Natural killer cell treated with Interleukin-12 subunit alpha and Interleukin-12 subunit beta and Interleukin-15 and Interleukin-18, amount 100 ng/mL, for 72 hours (primary cell): ENCODE measurements around the gene KMT2E. TPM values are rescaled to one million over a fixed set of nuclear protein-coding genes. Genes with fewer than 3 reads are reported as not detected.
A peak's percentile ranks its signal among the peaks of the same experiment; 100 is the strongest.
"Not testable (repeated sequence)": the region's sequence is repeated elsewhere in the genome, so short reads cannot be mapped to it uniquely, and the experiment has no call there.

Experiments used
- ATAC-seq, 2 donors: fragments of 150-1000 bp; cut with Tn5 transposase in 1 of 2; sonication (Bioruptor Pico), chemical (Tn5 transposase) in 1 of 2; 2 replicates each; pipeline ENCODE4 v1.10.0; 2021
- DNase-seq: peaks from one replicate; pipeline ENCODE4 v3.0.0; 2022; ENCODE audit warnings: low spot score
- H3K27ac Mint-ChIP-seq, 2 donors: 1 replicate in 1 of 2; 2 replicates in 1 of 2; pipeline ENCODE4 v1.8.0; 2022; ENCODE audit warnings: mixed read lengths in 2 of 2, mild to moderate bottlenecking in 1 of 2, moderate library complexity in 1 of 2
- H3K27me3 Mint-ChIP-seq, 2 donors: 1 replicate in 1 of 2; 2 replicates in 1 of 2; pipeline ENCODE4 v1.8.0; 2022; ENCODE audit warnings: mixed read lengths in 2 of 2
- H3K36me3 Mint-ChIP-seq: one replicate; pipeline ENCODE4 v1.8.0; 2022; ENCODE audit warnings: mixed read lengths
- H3K4me1 Mint-ChIP-seq, 2 donors: 1 replicate in 1 of 2; 2 replicates in 1 of 2; pipeline ENCODE4 v1.8.0; 2022; ENCODE audit warnings: low read depth in 2 of 2, mixed read lengths in 2 of 2, mild to moderate bottlenecking in 1 of 2
- H3K4me3 Mint-ChIP-seq: one replicate; pipeline ENCODE4 v1.8.0; 2022; ENCODE audit warnings: mixed read lengths
- H3K9me3 Mint-ChIP-seq: 2 replicates; pipeline ENCODE4 v1.8.0; 2022; ENCODE audit warnings: mixed read lengths
- total RNA-seq, 2 donors: library from RNA; stranded (reverse); gene quantifications; one replicate each; pipeline ENCODE4 v1.2.3, GENCODE V29; 2022

The KMT2E gene
- total RNA-seq, 2 donors from 2014 or later = 152 to 172 TPM

DNA sequence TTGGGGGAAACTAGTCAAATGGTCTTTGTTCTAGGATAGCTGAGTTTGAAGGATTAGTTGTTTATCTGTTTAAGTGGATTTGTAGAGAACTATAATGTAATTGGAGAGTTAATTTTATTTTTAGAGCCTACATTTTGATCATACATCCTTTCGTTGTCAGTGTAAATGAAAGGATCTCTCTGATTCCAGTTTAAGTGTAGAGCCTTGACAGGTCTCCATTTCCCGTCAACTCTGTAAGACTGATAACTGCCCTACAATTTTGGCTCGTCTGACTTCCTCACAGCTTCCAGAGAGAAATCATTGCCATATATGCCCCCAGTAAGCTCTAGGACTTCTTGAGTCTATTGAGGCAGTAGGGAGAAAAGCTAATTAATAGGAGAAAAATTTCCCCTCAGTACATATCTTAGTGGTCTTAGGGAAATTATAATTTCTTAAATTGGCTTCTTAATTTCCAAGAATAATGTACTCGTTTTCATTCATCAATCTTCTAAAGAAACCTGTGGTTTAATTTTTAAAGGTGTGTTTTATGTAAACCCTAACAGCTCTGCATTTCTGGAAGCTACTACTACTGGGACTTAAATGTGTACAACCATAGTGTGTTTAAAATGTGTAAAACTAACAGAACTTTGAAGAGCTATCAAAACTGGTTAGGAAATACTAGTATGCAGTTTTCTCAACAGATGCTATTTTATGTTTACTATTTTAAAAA lies 3.8 kb downstream of the KMT2E start:
- Mint-ChIP-seq H3K27me3 (no peaks in the 10 kb centered on the region), H3K27ac (peak overlapping the region; percentile 100), H3K9me3 (no peaks in the 10 kb centered on the region), H3K4me3 (peak overlapping the region; percentile 98), H3K36me3 (peaks cover 18% of the 10 kb centered on the region), H3K4me1 (peaks cover 45 to 50% of the 10 kb centered on the region in 2 donors)
- DNase-seq = no peak
- no peak for ATAC-seq

DNA sequence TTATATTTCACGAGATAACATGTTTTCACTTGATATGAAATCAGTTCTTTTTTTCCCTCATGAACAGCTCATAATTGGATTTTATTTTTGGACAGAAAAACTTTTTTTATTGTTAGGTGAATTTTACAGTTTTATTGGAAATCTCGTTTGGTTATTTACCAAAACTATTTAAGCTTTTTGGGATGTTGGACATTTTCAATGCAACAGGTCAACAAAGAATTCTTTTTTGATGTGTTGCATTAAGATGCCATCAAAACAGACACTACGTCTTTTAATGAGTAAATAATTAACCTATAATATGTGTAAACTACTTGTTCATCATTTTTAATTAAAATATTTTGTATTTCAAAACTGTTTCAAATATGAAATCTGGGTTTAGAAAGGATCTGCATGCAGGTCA lies 5.3 kb downstream of the KMT2E start:
- Mint-ChIP-seq H3K4me3 (peak overlapping the region; percentile 80), H3K36me3 (peaks cover 18% of the 10 kb centered on the region), H3K27me3 (no peaks in the 10 kb centered on the region), H3K27ac (peak overlapping the region; percentile 72 to 88), H3K9me3 (no peaks in the 10 kb centered on the region), H3K4me1 (peaks cover 43 to 51% of the 10 kb centered on the region in 2 donors)
- ATAC-seq = no peak
- no peak for DNase-seq

DNA sequence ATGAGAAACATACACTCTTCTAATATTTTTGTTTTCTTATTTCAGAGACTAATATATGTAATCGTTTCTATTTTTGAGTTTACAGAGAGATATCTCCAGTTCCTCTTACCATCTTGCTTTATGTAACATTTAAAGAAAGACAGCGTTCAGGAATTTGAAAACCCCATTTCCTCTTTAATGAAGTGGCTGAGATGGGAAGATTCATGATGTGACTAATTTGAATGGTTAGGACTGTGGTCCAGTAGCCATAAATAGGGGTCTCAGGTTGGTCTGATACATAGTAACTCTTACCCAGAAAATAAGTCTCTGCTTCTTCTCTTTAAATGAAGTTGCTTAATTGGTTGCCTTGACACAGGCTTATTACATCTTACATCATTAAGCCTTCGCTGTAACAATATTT lies 6.9 kb downstream of the KMT2E start:
- DNase-seq (no peak), ATAC-seq (peak in 1 of 2 donors; percentile 53)
- H3K27ac Mint-ChIP-seq = peak overlapping the region; percentile 72 to 82
- H3K4me1 Mint-ChIP-seq = peaks cover 53 to 68% of the 10 kb centered on the region in 2 donors
- no peaks in the 10 kb centered on the region for H3K9me3 Mint-ChIP-seq
- H3K27me3 Mint-ChIP-seq = no peaks in the 10 kb centered on the region
- peaks cover 6% of the 10 kb centered on the region for H3K36me3 Mint-ChIP-seq
- H3K4me3 Mint-ChIP-seq = peak overlapping the region; percentile 63

DNA sequence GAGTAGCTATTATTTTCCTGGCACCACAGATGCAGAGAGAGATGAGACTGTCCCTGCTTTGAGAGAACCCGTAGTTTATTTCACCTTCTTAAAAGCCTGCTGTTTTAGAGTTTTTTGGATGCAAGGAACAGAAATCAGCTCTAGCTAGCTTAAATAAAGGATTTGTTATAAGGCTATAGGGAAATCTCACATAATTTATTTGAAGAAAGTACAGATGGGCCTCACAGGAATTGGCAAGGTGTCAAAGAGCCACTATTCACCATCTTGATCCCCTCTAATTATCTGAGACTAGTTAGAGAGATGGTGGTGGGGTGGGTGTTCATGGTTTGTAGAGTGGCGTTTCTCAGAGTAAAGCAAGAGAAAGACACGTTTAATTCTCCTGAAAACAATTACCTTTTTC lies 7.3 kb downstream of the KMT2E start:
- ATAC-seq (no peak), DNase-seq (no peak)
- Mint-ChIP-seq H3K9me3 (no peaks in the 10 kb centered on the region), H3K4me3 (peak overlapping the region; percentile 63), H3K4me1 (peaks cover 55 to 68% of the 10 kb centered on the region in 2 donors), H3K27me3 (no peaks in the 10 kb centered on the region), H3K27ac (peak overlapping the region; percentile 72 to 82), H3K36me3 (peaks cover 6% of the 10 kb centered on the region)

DNA sequence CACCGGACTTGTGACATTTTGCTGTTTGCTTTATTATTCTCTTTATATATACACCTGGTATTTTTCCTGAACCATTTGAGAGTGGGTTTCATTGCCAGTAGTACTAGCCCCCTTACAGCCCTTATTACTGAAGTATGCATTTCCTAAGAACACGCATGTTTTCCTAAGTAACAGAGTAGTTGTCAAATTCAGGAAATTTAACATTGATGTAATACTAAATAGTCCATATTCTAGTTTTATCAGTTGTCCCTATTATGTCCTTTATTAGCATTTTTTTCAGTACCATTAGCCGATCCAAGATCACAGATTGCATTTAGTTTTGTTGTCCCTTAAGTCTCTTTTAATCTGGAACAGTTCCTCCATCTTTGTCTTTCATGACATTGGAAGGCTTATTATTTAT lies 8.0 kb downstream of the KMT2E start:
- peak overlapping the region; percentile 70 to 72 for H3K27ac Mint-ChIP-seq
- peak overlapping the region; percentile 16 for H3K4me3 Mint-ChIP-seq
- H3K4me1 Mint-ChIP-seq = peaks cover 55 to 66% of the 10 kb centered on the region in 2 donors
- no peak for DNase-seq
- H3K36me3 Mint-ChIP-seq = peaks cover 6% of the 10 kb centered on the region
- ATAC-seq = no peak
- no peaks in the 10 kb centered on the region for H3K27me3 Mint-ChIP-seq
- no peaks in the 10 kb centered on the region for H3K9me3 Mint-ChIP-seq

DNA sequence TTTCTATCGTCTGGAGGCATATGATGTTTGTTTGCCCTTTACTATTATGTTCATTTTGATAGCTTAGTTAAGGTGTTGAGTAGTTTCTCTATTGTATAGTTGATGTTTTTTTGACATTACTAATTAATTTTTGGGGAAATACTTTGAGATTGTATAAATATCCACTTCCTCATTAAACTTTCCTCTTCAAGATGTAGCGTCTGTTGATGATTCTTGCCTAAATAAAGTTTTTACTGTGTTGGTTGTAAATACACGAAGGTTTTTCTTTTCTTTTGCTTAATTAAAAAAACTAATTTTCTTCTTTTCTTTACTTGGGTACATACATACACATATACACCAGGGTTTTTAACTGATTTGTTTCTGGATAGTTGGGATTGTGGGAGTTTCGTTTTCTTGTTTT lies 8.5 kb downstream of the KMT2E start:
- H3K9me3 Mint-ChIP-seq = no peaks in the 10 kb centered on the region
- H3K36me3 Mint-ChIP-seq = peaks cover 2% of the 10 kb centered on the region
- H3K27me3 Mint-ChIP-seq = no peaks in the 10 kb centered on the region
- DNase-seq = no peak
- H3K4me3 Mint-ChIP-seq = peak overlapping the region; percentile 16
- H3K4me1 Mint-ChIP-seq = peaks cover 50 to 61% of the 10 kb centered on the region in 2 donors
- no peak for ATAC-seq
- peak overlapping the region; percentile 70 to 72 for H3K27ac Mint-ChIP-seq

DNA sequence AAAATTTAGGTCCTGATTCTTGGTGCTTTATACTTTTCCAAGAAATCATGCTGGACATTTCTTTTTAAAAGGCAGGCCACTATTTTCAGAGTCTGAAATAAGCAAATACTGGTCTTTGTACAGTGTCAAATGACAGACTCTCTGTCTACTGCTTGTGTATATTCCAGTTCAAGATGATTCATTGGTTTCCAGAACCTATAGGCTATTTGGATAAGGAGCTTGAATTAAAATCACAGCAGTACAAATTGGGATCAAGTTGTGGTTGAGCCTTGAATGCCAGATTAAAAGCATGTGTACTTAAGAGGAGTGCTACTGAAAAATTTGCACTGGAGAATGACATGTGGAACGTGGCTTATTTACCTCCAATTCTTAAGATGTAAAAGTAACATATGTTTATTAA lies 10.7 kb downstream of the KMT2E start:
- H3K36me3 Mint-ChIP-seq = no peaks in the 10 kb centered on the region
- peak overlapping the region; percentile 54 to 59 for H3K27ac Mint-ChIP-seq
- H3K9me3 Mint-ChIP-seq = peaks cover 3% of the 10 kb centered on the region
- DNase-seq (no peak), ATAC-seq (no peak)
- peak overlapping the region; percentile 45 for H3K4me3 Mint-ChIP-seq
- peaks cover 56 to 69% of the 10 kb centered on the region in 2 donors for H3K4me1 Mint-ChIP-seq
- H3K27me3 Mint-ChIP-seq = no peaks in the 10 kb centered on the region

DNA sequence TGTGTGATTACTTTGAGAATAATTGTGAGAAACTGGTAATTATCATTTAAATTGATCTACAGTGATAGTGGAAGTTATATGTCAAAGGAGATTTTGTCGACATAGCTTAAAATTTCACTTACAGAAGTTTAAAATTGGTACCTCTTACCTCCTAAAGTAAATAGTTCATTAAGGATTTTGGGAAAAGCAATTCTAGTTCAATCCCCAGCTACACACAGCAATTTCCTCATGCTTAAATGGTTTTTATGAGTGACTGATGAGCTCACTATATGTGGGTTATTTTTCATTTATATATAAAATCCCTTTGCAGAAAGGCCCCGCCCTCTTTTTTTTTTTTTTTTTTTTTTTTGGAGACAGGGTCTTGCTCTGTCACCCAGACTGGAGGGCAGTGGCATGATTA lies 12.7 kb downstream of the KMT2E start:
- Mint-ChIP-seq H3K27me3 (no peaks in the 10 kb centered on the region), H3K27ac (peak overlapping the region; percentile 35 to 59), H3K4me3 (no peak overlapping the region), H3K9me3 (peaks cover 3% of the 10 kb centered on the region), H3K36me3 (no peaks in the 10 kb centered on the region), H3K4me1 (peaks cover 55 to 71% of the 10 kb centered on the region in 2 donors)
- DNase-seq (no peak), ATAC-seq (no peak)

DNA sequence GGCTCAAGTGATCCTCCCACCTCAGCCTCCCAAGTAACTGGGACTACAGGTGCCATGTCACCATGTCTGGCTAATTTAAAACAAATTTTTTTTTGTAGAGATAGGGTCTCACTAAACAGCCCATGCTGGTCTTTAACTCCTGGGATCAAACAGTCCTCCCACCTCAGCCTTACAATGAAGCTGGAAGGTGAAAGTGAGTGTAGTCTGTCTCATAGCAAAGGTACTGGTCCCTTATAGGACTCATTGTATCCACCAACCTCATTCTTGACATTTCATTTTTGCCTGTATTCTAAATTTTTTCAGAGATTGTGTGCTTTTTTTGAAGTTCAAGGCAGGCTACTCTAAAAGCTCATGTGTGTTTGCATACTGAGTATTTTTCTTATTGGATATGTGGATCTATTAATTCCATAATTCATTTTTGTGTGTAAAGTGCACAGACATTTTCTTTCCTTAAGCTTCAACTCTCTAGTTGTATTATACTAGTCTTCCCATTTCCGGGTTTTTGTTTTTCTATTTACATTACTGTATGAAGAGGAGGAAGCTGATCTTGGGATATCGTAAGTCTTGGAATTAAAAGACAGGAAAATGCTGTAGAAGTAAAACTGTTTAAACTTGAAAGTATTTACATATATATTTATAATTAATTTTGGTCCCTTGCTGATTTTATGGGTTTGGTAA lies 13.3 kb downstream of the KMT2E start:
- Mint-ChIP-seq H3K9me3 (peaks cover 3% of the 10 kb centered on the region), H3K27ac (no peak overlapping the region), H3K4me3 (no peak overlapping the region), H3K27me3 (no peaks in the 10 kb centered on the region), H3K36me3 (no peaks in the 10 kb centered on the region), H3K4me1 (peaks cover 50 to 66% of the 10 kb centered on the region in 2 donors)
- ATAC-seq (no peak), DNase-seq (no peak)

DNA sequence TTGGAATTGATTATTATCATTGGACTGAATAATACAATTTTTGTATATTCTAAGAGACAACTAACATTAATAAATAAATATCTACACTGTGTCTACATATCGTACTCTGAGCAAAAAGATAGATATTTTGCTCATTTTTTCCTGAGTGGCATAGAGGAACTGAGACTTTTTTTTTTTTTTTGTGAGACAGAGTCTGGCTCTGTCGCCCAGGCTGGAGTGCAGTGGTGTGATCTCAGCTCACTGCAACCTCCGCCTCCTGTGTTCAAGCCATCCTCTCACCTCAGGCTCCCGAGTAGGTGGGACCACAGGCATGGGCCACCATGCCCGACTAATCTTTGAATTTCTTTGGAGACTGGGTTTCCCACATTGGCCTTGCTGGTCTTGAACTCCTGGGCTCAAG lies 14.0 kb downstream of the KMT2E start:
- no peak for ATAC-seq
- H3K36me3 Mint-ChIP-seq = no peaks in the 10 kb centered on the region
- H3K4me1 Mint-ChIP-seq = peaks cover 51 to 63% of the 10 kb centered on the region in 2 donors
- no peak overlapping the region for H3K27ac Mint-ChIP-seq
- no peak for DNase-seq
- no peaks in the 10 kb centered on the region for H3K27me3 Mint-ChIP-seq
- peaks cover 3% of the 10 kb centered on the region for H3K9me3 Mint-ChIP-seq
- no peak overlapping the region for H3K4me3 Mint-ChIP-seq

DNA sequence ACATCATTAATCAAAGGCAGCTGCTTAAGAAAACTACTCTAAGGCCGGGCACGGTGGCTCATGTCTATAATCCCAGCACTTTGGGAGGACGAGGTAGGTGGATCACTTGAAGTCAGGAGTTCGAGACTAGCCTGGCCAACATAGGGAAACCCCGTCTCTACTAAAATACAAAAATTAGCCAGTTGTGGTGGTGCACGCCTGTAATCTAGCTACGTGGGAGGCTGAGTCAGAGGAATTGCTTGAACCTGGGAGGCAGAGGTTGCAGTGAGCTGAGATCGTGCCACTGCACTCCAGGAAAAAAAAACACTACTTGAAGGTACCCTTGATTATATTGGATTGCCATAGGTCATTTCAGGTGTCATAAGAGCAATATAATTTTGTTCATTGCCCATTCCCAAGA lies 14.9 kb downstream of the KMT2E start:
- not testable (repeated sequence) for ATAC-seq, H3K4me3 Mint-ChIP-seq, H3K9me3 Mint-ChIP-seq, DNase-seq, H3K27me3 Mint-ChIP-seq, H3K36me3 Mint-ChIP-seq
- Mint-ChIP-seq H3K27ac (peak overlapping the region; percentile 2 to 5), H3K4me1 (peaks cover 52 to 63% of the 10 kb centered on the region in 2 donors)

DNA sequence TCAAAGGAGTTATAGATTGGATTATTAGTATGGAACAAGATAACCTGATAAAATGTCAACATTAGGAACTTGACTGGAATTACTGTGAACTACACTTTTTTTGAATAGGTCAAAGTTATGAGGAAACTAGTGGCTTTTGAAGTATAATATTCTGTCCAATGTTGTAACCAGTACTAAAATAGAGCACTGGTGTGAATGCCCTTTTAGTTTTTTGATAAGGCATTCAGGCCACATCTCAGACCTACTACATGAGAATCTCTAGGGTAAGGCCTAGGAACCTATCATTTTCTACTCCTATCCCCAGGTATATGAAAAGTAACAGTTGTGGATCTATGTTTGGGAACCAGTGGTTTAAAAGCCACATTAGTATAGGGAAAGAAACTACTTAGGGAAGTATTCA lies 16.4 kb downstream of the KMT2E start:
- H3K9me3 Mint-ChIP-seq = peaks cover 3% of the 10 kb centered on the region
- ATAC-seq = no peak
- H3K4me1 Mint-ChIP-seq = peaks cover 52 to 56% of the 10 kb centered on the region in 2 donors
- no peak for DNase-seq
- H3K27me3 Mint-ChIP-seq = no peaks in the 10 kb centered on the region
- H3K36me3 Mint-ChIP-seq = no peaks in the 10 kb centered on the region
- H3K4me3 Mint-ChIP-seq = peak overlapping the region; percentile 7
- peak overlapping the region; percentile 5 to 40 for H3K27ac Mint-ChIP-seq

DNA sequence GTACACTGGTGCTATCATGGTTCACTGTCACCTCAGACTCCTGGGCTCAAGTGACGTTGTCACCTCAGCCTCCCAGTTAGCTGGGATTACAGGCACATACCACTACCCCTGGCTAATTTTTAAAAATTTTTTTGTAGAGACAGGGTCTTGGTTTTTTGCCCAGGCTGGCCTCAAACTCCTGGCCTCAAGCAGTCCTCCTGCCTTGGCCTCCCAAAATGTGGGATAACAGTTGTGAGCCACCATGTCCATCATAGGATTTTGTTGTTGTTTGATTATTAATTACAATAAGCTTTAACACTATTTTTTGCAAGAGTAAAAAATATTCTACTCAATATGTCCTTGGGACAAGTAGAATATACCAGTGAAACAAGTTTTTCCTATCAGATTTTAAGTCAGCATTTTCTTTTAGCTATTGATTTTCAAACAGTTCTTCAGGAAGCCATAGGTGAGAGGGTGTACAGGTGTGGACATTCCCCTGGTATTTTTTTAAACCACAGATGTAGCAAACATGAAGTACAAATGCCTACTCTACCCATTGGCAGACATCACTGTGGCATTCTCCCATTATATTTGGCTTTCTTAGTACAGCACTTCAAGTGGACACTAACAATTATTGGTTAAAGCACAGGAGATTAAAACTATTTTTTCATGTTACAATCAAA lies 18.7 kb downstream of the KMT2E start:
- ATAC-seq = no peak
- no peaks in the 10 kb centered on the region for H3K27me3 Mint-ChIP-seq
- peaks cover 49 to 55% of the 10 kb centered on the region in 2 donors for H3K4me1 Mint-ChIP-seq
- H3K4me3 Mint-ChIP-seq = no peak overlapping the region
- peaks cover 3% of the 10 kb centered on the region for H3K9me3 Mint-ChIP-seq
- no peaks in the 10 kb centered on the region for H3K36me3 Mint-ChIP-seq
- peak overlapping the region in 1 of 2 donors; percentile 30 for H3K27ac Mint-ChIP-seq
- no peak for DNase-seq

DNA sequence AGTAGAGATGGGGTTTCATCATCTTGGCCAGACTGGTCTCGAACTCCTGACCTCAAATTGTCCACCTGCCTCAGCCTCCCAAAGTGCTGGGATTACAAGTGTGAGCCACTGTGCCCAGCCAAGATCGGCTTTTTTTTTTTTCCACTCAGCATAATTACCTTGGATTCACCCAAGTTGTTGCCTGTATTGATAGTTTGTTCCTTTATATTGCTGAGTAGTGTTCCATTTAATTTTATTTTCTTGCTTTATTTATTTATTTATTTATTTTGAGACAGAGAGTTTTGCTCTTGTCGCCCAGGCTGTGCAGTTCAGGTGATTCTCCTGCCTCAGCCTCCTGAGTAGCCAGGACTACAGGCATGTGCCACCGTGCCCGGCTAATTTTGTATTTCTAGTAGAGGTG lies 21.3 kb downstream of the KMT2E start:
- ATAC-seq (no peak), DNase-seq (no peak)
- Mint-ChIP-seq H3K9me3 (no peaks in the 10 kb centered on the region), H3K27me3 (no peaks in the 10 kb centered on the region), H3K4me1 (peaks cover 36 to 42% of the 10 kb centered on the region in 2 donors), H3K27ac (peak overlapping the region in 1 of 2 donors; percentile 62), H3K36me3 (peaks cover 4% of the 10 kb centered on the region), H3K4me3 (no peak overlapping the region)
